ENCODE measurements around the gene HNRNPAB.
A peak's percentile ranks its signal among the peaks of the same experiment; 100 is the strongest.

HNRNPAB gene

GRCh38 chr5:178204935-178205748, 809 bp downstream of the HNRNPAB start:
- DNase-seq (ENCODE audit: low spot score) = peak; percentile 96
- POLR2A ChIA-PET (ENCODE audit: low non-redundant PET) = interaction anchor here (0.6 to 1.3 kb wide), 4 partner anchors 9 to 81 kb away, joined by 3 to 9 read pairs (median 5); no protein-coding TSS in a partner anchor
- CTCF ChIA-PET = interaction anchor here (0.6 to 1.2 kb wide), 4 partner anchors 19 to 374 kb away, joined by 3 to 5 read pairs (median 4); no protein-coding TSS in a partner anchor
- H3K27ac ChIP-seq = peak overlapping the region; percentile 90
- TF ChIP-seq CTCF (conservative IDR thresholded peaks at IDR 0.05; ENCODE audit: low read depth) = no peak

- ChIA-PET POLR2A (ENCODE audit: low non-redundant PET) (no interaction called here), CTCF (interaction anchor here (0.6 to 1.2 kb wide), 2 partner anchors 38 to 53 kb away, joined by 3 to 4 read pairs; no protein-coding TSS in a partner anchor)
- no peak for DNase-seq (ENCODE audit: low spot score)
- peak overlapping the region; percentile 90 for H3K27ac ChIP-seq
- TF ChIP-seq CTCF (conservative IDR thresholded peaks at IDR 0.05; ENCODE audit: low read depth) = no peak
These were observed 1.4 kb downstream of the HNRNPAB start for GRCh38 chr5:178205749-178206047.

GRCh38 chr5:178206166-178207101, 2.1 kb downstream of the HNRNPAB start:
- DNase-seq (ENCODE audit: low spot score) = no peak
- no peak for TF ChIP-seq CTCF (conservative IDR thresholded peaks at IDR 0.05; ENCODE audit: low read depth)
- ChIA-PET POLR2A (ENCODE audit: low non-redundant PET) (no interaction called here), CTCF (interaction anchor here (0.7 to 1.2 kb wide), 3 partner anchors 37 to 131 kb away, joined by 3 to 6 read pairs (median 4); no protein-coding TSS in a partner anchor)
- peak overlapping the region; percentile 76 for H3K27ac ChIP-seq

GRCh38 chr5:178207183-178207916, 3.0 kb downstream of the HNRNPAB start:
- DNase-seq (ENCODE audit: low spot score) = no peak
- ChIA-PET POLR2A (ENCODE audit: low non-redundant PET) (interaction anchor here (0.7 kb wide), 1 partner anchor 54 kb away, joined by 3 read pairs; the partner anchor contains the start of gene NHP2), CTCF (interaction anchor here (0.7 kb wide), 1 partner anchor 14 kb away, joined by 4 read pairs; no protein-coding TSS in a partner anchor)
- no peak for TF ChIP-seq CTCF (conservative IDR thresholded peaks at IDR 0.05; ENCODE audit: low read depth)
- H3K27ac ChIP-seq = peak overlapping the region; percentile 76

GRCh38 chr5:178207917-178208280, 3.6 kb downstream of the HNRNPAB start:
- DNase-seq (ENCODE audit: low spot score) = no peak
- POLR2A ChIA-PET (ENCODE audit: low non-redundant PET) = interaction anchor here (0.7 kb wide), 1 partner anchor 54 kb away, joined by 3 read pairs; the partner anchor contains the start of gene NHP2
- CTCF ChIA-PET = interaction anchor here (0.7 kb wide), 1 partner anchor 13 kb away, joined by 4 read pairs; no protein-coding TSS in a partner anchor
- peak overlapping the region; percentile 76 for H3K27ac ChIP-seq
- TF ChIP-seq CTCF (conservative IDR thresholded peaks at IDR 0.05; ENCODE audit: low read depth) = no peak

Data from RWPE1 (cell line).